HepG2 (cell line): ENCODE measurements around the gene PIK3C2B.

Source experiments
- ARNTL ChIP-seq: sonication (generic); formaldehyde crosslinking; IDR thresholded peaks from 2 replicates; pipeline ENCODE4 v1.4.0; 2020; ENCODE audit warnings: mild to moderate bottlenecking, missing genetic modification reagents
- FOSL1 ChIP-seq: sonication (generic); formaldehyde crosslinking; IDR thresholded peaks from 2 replicates; pipeline ENCODE4 v1.9.0; 2021; ENCODE audit warnings: missing genetic modification reagents, borderline replicate concordance
- FOXA1 ChIP-seq, 2 experiments: fragments of 450-650 bp in 1 of 2; sonication (generic) in 1 of 2; formaldehyde crosslinking in 1 of 2; IDR thresholded peaks; 2 replicates each; pipeline versions ENCODE4 v1.4.0 to v1.6.1; 2016 to 2020; ENCODE audit warnings: missing genetic modification reagents in 1 of 2
- KLF6 ChIP-seq: IDR thresholded peaks from 2 replicates; pipeline ENCODE4 v1.8.0; 2016; ENCODE audit warnings: missing biosample characterization, missing genetic modification reagents
- LBX2 ChIP-seq: sonication (generic); formaldehyde crosslinking; IDR thresholded peaks from 2 replicates; pipeline ENCODE4 v1.5.0; 2020; ENCODE audit warnings: missing genetic modification reagents, mild to moderate bottlenecking, borderline replicate concordance
- POLR2A ChIP-seq, 2 experiments: IDR thresholded peaks; 2 replicates each; pipeline ENCODE4 v1.6.1; 2011; ENCODE audit warnings: low read depth in 2 of 2, low read length in 2 of 2, mild to moderate bottlenecking in 1 of 2, moderate library complexity in 1 of 2; ENCODE audit not compliant: insufficient read depth in 1 of 2
- TGIF2 ChIP-seq: IDR thresholded peaks from 2 replicates; pipeline ENCODE4 v1.6.1; 2016; ENCODE audit warnings: control low read depth, missing compliant biosample characterization
- ZBTB38 ChIP-seq: sonication (generic); formaldehyde crosslinking; IDR thresholded peaks from 2 replicates; pipeline ENCODE4 v1.5.1; 2020; ENCODE audit warnings: mild to moderate bottlenecking, missing genetic modification reagents
- ZBTB39 ChIP-seq: sonication (generic); formaldehyde crosslinking; IDR thresholded peaks from 2 replicates; pipeline ENCODE4 v1.5.0; 2020; ENCODE audit warnings: missing genetic modification reagents
- ZBTB7B ChIP-seq: sonication (generic); formaldehyde crosslinking; IDR thresholded peaks from 2 replicates; pipeline ENCODE4 v1.4.0; 2020; ENCODE audit warnings: missing genetic modification reagents
- ZHX1 ChIP-seq: sonication (generic); formaldehyde crosslinking; IDR thresholded peaks from 2 replicates; pipeline ENCODE4 v1.8.1; 2022; ENCODE audit warnings: low read depth, mild to moderate bottlenecking, missing genetic modification reagents
- ZNF564 ChIP-seq: sonication (generic); formaldehyde crosslinking; IDR thresholded peaks from 2 replicates; pipeline ENCODE4 v1.8.1; 2023; ENCODE audit warnings: mild to moderate bottlenecking, missing genetic modification reagents
- ZNF614 ChIP-seq: IDR thresholded peaks from 2 replicates; pipeline ENCODE4 v1.6.1; 2018; ENCODE audit warnings: missing biosample characterization, missing genetic modification reagents, inconsistent platforms, borderline replicate concordance
- ZNF768 ChIP-seq: sonication (generic); formaldehyde crosslinking; IDR thresholded peaks from 2 replicates; pipeline ENCODE4 v1.4.0; 2020; ENCODE audit warnings: missing genetic modification reagents

- TF ChIP-seq TGIF2 (CRISPR knock-in tag) (no peak), FOXA1 (IDR thresholded peaks at IDR 0.05) (no peak), FOXA1 (CRISPR knock-in tag; IDR thresholded peaks at IDR 0.05) (no peak), LBX2 (CRISPR knock-in tag) (no peak), ZBTB7B (no peak), KLF6 (CRISPR knock-in tag) (no peak), ZHX1 (no peak), POLR2A (IDR thresholded peaks at IDR 0.05; ENCODE audit: insufficient read depth in 1 of 2, low read depth in 2 of 2, low read length in 2 of 2) (no peak), ZBTB39 (no peak), ZNF564 (CRISPR knock-in tag) (no peak), FOSL1 (CRISPR knock-in tag) (no peak), ZNF768 (CRISPR knock-in tag) (no peak), ARNTL (CRISPR knock-in tag) (no peak), ZNF614 (no peak), ZBTB38 (CRISPR knock-in tag) (no peak)
Measured at GRCh38 chr1:204530932-204531331, 36.3 kb upstream of the PIK3C2B start.
